ENCODE results near the gene RPLP2. TPM values are rescaled to one million over a fixed set of nuclear protein-coding genes. Genes with fewer than 3 reads are reported as not detected.

RPLP2 gene
- total and polyA plus RNA-seq, 8 donors = 360 to 5,956 (median 985) TPM

GRCh38 chr11:797296-798092 lies 12.3 kb upstream of the RPLP2 start:
- Histone ChIP-seq H3K4me1 (peaks cover 34 to 49% (median 39%) of the 10 kb centered on the region in 4 donors), H3K27ac (peak overlapping the region; percentile 86 to 92 (median 90)), H3K4me3 (peak overlapping the region; percentile 66 to 96 (median 77)), H3K36me3 (peaks cover 21 to 59% (median 45%) of the 10 kb centered on the region in 4 donors), H3K9me3 (no peaks in the 10 kb centered on the region), H3K27me3 (no peaks in the 10 kb centered on the region)
- TF ChIP-seq POLR2A (IDR thresholded peaks at IDR 0.05) (no peak), POLR2AphosphoS5 (IDR thresholded peaks at IDR 0.05) (no peak), EP300 (IDR thresholded peaks at IDR 0.05) (no peak), CTCF (IDR thresholded peaks at IDR 0.05) (no peak)
- WGBS, 5 donors = 0 to 1% (median 1%) methylated on average over 10 to 57 of the region's 57 CpGs
- intact Hi-C loops (cut with DNase I; ENCODE audit: low total_unique reads) = no loop called here
- DNase-seq = peak; percentile 60 to 94

- Histone ChIP-seq H3K27ac (peak within 1 kb of the TSS; percentile 86 to 92 (median 90)), H3K4me3 (peak within 1 kb of the TSS; percentile 66 to 96 (median 77)), H3K36me3 (peaks cover 17 to 59% (median 44%) of the 10 kb centered on the region in 4 donors), H3K4me1 (peaks cover 34 to 51% (median 42%) of the 10 kb centered on the region in 4 donors), H3K27me3 (no peaks in the 10 kb centered on the region), H3K9me3 (no peaks in the 10 kb centered on the region)
- TF ChIP-seq EP300 (IDR thresholded peaks at IDR 0.05) (no peak), CTCF (IDR thresholded peaks at IDR 0.05) (peak in 5 of 7 experiments; percentile 61 to 96 (median 90)), POLR2AphosphoS5 (IDR thresholded peaks at IDR 0.05) (peak in 1 of 3 donors; percentile 6), POLR2A (IDR thresholded peaks at IDR 0.05) (no peak)
- peak; percentile 85 to 96 for DNase-seq
- 1 to 12% (median 5%) methylated on average over 12 to 68 of the region's 69 CpGs; no CpG with 5 or more reads in 1 of the 5 donors for whole genome bisulfite sequencing, 5 donors
- intact Hi-C loops (cut with DNase I; ENCODE audit: low total_unique reads) = no loop called here
Measured at GRCh38 chr11:798093-798713, 11.6 kb upstream of the RPLP2 start, which contains the start of gene SLC25A22. SLC25A22 (minus strand) TSS chr11:798281; CDS start chr11:795006, 3,275 bp downstream.

GRCh38 chr11:799641-800316 lies 10.0 kb upstream of the RPLP2 start:
- DNase-seq = no peak
- Histone ChIP-seq H3K4me3 (no peak overlapping the region), H3K27me3 (no peaks in the 10 kb centered on the region), H3K36me3 (peaks cover 11 to 45% (median 39%) of the 10 kb centered on the region in 4 donors), H3K9me3 (no peaks in the 10 kb centered on the region), H3K4me1 (peaks cover 34 to 53% (median 49%) of the 10 kb centered on the region in 4 donors), H3K27ac (no peak overlapping the region)
- intact Hi-C loops (cut with DNase I; ENCODE audit: low total_unique reads) = no loop called here
- TF ChIP-seq POLR2A (IDR thresholded peaks at IDR 0.05) (no peak), EP300 (IDR thresholded peaks at IDR 0.05) (no peak), POLR2AphosphoS5 (IDR thresholded peaks at IDR 0.05) (no peak), CTCF (IDR thresholded peaks at IDR 0.05) (no peak)
- 91 to 96% (median 94%) methylated on average over 14 to 32 of the region's 32 CpGs for WGBS, 5 donors

GRCh38 chr11:800473-800872 lies 9.3 kb upstream of the RPLP2 start:
- no peaks in the 10 kb centered on the region for H3K9me3 ChIP-seq
- DNase-seq = no peak
- peaks cover 11 to 44% (median 39%) of the 10 kb centered on the region in 4 donors for H3K36me3 ChIP-seq
- TF ChIP-seq POLR2AphosphoS5 (IDR thresholded peaks at IDR 0.05) = no peak
- no peak for TF ChIP-seq EP300 (IDR thresholded peaks at IDR 0.05)
- TF ChIP-seq POLR2A (IDR thresholded peaks at IDR 0.05) = no peak
- TF ChIP-seq CTCF (IDR thresholded peaks at IDR 0.05) = no peak
- peaks cover 30 to 51% (median 49%) of the 10 kb centered on the region in 4 donors for H3K4me1 ChIP-seq
- intact Hi-C loops (cut with DNase I; ENCODE audit: low total_unique reads) = no loop called here
- H3K27ac ChIP-seq = no peak overlapping the region
- H3K4me3 ChIP-seq = no peak overlapping the region
- no peaks in the 10 kb centered on the region for H3K27me3 ChIP-seq
- WGBS, 5 donors = 90 to 96% (median 95%) methylated on average over 16 to 30 of the region's 30 CpGs
